ENCODE results near the gene MAGI1. TPM values are rescaled to one million over a fixed set of nuclear protein-coding genes. Genes with fewer than 3 reads are reported as not detected.
A peak's percentile ranks its signal among the peaks of the same experiment; 100 is the strongest.

The MAGI1 gene
- total RNA-seq, 1 donor from 2014 or later: 49.8 TPM

- no peaks in the 10 kb centered on the region for H3K27me3 Mint-ChIP-seq (ENCODE audit: low read depth)
- peaks cover 20% of the 10 kb centered on the region for H3K4me1 Mint-ChIP-seq
- DNase-seq (ENCODE audit: low read depth, low spot score): no peak
- no peaks in the 10 kb centered on the region for H3K36me3 Mint-ChIP-seq (ENCODE audit: low read depth)
- no peak for TF ChIP-seq CTCF (conservative IDR thresholded peaks at IDR 0.05)
- no peak overlapping the region for H3K4me3 Mint-ChIP-seq
- no peaks in the 10 kb centered on the region for H3K9me3 Mint-ChIP-seq
- peak overlapping the region; percentile 68 for H3K27ac Mint-ChIP-seq (ENCODE audit: unreplicated experiment)
These were observed 94.5 kb downstream of the MAGI1 start for GRCh38 chr3:65944252-65944651.

GRCh38 chr3:65939801-65940246 lies 98.9 kb downstream of the MAGI1 start:
- DNase-seq (ENCODE audit: low read depth, low spot score): no peak
- Mint-ChIP-seq H3K4me3 (no peak overlapping the region), H3K4me1 (peaks cover 20% of the 10 kb centered on the region), H3K36me3 (ENCODE audit: low read depth) (no peaks in the 10 kb centered on the region), H3K27me3 (ENCODE audit: low read depth) (no peaks in the 10 kb centered on the region), H3K9me3 (no peaks in the 10 kb centered on the region), H3K27ac (ENCODE audit: unreplicated experiment) (no peak overlapping the region)
- TF ChIP-seq CTCF (conservative IDR thresholded peaks at IDR 0.05): no peak

- no peak overlapping the region for H3K27ac Mint-ChIP-seq (ENCODE audit: unreplicated experiment)
- H3K27me3 Mint-ChIP-seq (ENCODE audit: low read depth): no peaks in the 10 kb centered on the region
- no peaks in the 10 kb centered on the region for H3K9me3 Mint-ChIP-seq
- no peak for DNase-seq (ENCODE audit: low read depth, low spot score)
- H3K4me1 Mint-ChIP-seq: peaks cover 20% of the 10 kb centered on the region
- H3K36me3 Mint-ChIP-seq (ENCODE audit: low read depth): no peaks in the 10 kb centered on the region
- no peak for TF ChIP-seq CTCF (conservative IDR thresholded peaks at IDR 0.05)
- H3K4me3 Mint-ChIP-seq: no peak overlapping the region
These were observed 99.5 kb downstream of the MAGI1 start for GRCh38 chr3:65939184-65939583.

GRCh38 chr3:65938676-65939075 lies 100.0 kb downstream of the MAGI1 start:
- H3K36me3 Mint-ChIP-seq (ENCODE audit: low read depth): no peaks in the 10 kb centered on the region
- H3K27ac Mint-ChIP-seq (ENCODE audit: unreplicated experiment): no peak overlapping the region
- TF ChIP-seq CTCF (conservative IDR thresholded peaks at IDR 0.05): no peak
- H3K4me1 Mint-ChIP-seq: peaks cover 20% of the 10 kb centered on the region
- DNase-seq (ENCODE audit: low read depth, low spot score): no peak
- no peak overlapping the region for H3K4me3 Mint-ChIP-seq
- H3K9me3 Mint-ChIP-seq: no peaks in the 10 kb centered on the region
- H3K27me3 Mint-ChIP-seq (ENCODE audit: low read depth): no peaks in the 10 kb centered on the region

- no peak for TF ChIP-seq CTCF (conservative IDR thresholded peaks at IDR 0.05)
- H3K4me1 Mint-ChIP-seq: peaks cover 20% of the 10 kb centered on the region
- peaks cover 4% of the 10 kb centered on the region for H3K36me3 Mint-ChIP-seq (ENCODE audit: low read depth)
- H3K27me3 Mint-ChIP-seq (ENCODE audit: low read depth): no peaks in the 10 kb centered on the region
- no peak overlapping the region for H3K27ac Mint-ChIP-seq (ENCODE audit: unreplicated experiment)
- H3K9me3 Mint-ChIP-seq: peaks cover 4% of the 10 kb centered on the region
- no peak overlapping the region for H3K4me3 Mint-ChIP-seq
- no peak for DNase-seq (ENCODE audit: low read depth, low spot score)
These were observed 100.6 kb downstream of the MAGI1 start for GRCh38 chr3:65938147-65938546.

Measured in neural crest cell (in vitro differentiated cells).